Activated naive CD8-positive, alpha-beta T cell (primary cell): ENCODE measurements around the gene GAB2.
"Not testable (repeated sequence)": the region's sequence is repeated elsewhere in the genome, so short reads cannot be mapped to it uniquely, and the experiment has no call there.

Source experiments
- H3K27ac Mint-ChIP-seq: one replicate; pipeline ENCODE4 v1.8.0; 2021; ENCODE audit warnings: mixed read lengths
- H3K27me3 Mint-ChIP-seq: one replicate; pipeline ENCODE4 v1.8.0; 2021; ENCODE audit warnings: mixed read lengths
- H3K36me3 Mint-ChIP-seq: one replicate; pipeline ENCODE4 v1.8.0; 2021; ENCODE audit warnings: mixed read lengths
- H3K4me1 Mint-ChIP-seq: one replicate; pipeline ENCODE4 v1.8.0; 2021; ENCODE audit warnings: low read depth, mixed read lengths
- H3K4me3 Mint-ChIP-seq: one replicate; pipeline ENCODE4 v1.8.0; 2021; ENCODE audit warnings: mild to moderate bottlenecking, mixed read lengths
- H3K9me3 Mint-ChIP-seq: one replicate; pipeline ENCODE4 v1.8.0; 2021; ENCODE audit warnings: low read depth, mixed read lengths

Gene GAB2

DNA sequence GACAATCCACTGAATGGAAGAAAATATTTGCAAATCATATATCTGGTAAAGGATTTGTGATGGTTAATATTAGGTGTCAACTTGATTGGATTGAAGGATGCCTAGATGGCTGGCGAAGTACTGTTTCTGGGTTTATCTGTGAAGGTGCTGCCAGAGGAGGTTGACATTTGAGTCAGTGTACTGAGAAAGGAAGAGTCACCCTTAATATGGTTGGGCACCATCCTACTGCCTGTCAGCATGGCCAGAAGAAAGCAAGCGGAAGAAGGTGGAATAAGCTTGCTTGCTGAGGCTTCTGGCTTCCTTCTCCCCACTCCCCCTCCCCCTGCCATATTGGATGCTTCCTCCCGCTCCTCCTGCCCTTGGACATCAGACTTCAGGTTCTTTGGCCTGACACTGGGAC lies 101.9 kb downstream of the GAB2 start:
- H3K36me3 Mint-ChIP-seq, result no peaks in the 10 kb centered on the region
- H3K9me3 Mint-ChIP-seq, result no peaks in the 10 kb centered on the region
- H3K4me1 Mint-ChIP-seq, result no peaks in the 10 kb centered on the region
- no peaks in the 10 kb centered on the region for H3K27me3 Mint-ChIP-seq
- H3K27ac Mint-ChIP-seq, result no peak overlapping the region
- no peak overlapping the region for H3K4me3 Mint-ChIP-seq

DNA sequence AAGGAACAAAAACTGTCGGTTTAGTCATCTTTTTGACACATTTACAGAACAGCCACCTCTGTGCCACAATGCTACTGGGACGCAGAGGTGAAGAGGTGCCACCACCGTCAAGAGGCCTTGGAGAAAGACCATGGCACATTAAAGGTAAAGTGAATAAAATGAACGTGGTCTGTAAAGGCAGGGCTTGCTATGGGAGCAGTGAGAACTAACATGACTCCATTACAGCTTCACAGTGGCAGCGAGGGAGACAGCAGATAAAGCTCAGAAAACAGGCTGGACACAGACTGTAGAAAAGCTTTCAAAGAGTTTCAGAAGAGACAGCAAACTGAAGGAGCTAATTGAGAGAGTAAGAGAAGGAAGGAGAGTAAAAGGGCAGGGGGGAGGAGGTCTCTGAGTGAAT lies 102.9 kb downstream of the GAB2 start:
- Mint-ChIP-seq H3K36me3 (no peaks in the 10 kb centered on the region), H3K4me1 (no peaks in the 10 kb centered on the region), H3K9me3 (no peaks in the 10 kb centered on the region), H3K27ac (no peak overlapping the region), H3K4me3 (no peak overlapping the region), H3K27me3 (no peaks in the 10 kb centered on the region)

GRCh38 chr11:78313898-78314297 lies 103.7 kb downstream of the GAB2 start:
- no peaks in the 10 kb centered on the region for H3K36me3 Mint-ChIP-seq
- H3K4me3 Mint-ChIP-seq, result no peak overlapping the region
- H3K27me3 Mint-ChIP-seq, result no peaks in the 10 kb centered on the region
- H3K9me3 Mint-ChIP-seq, result no peaks in the 10 kb centered on the region
- H3K4me1 Mint-ChIP-seq, result peaks cover under 1% of the 10 kb centered on the region
- H3K27ac Mint-ChIP-seq, result no peak overlapping the region

- peaks cover 1% of the 10 kb centered on the region for H3K4me1 Mint-ChIP-seq
- H3K9me3 Mint-ChIP-seq, result no peaks in the 10 kb centered on the region
- H3K36me3 Mint-ChIP-seq, result peaks cover 3% of the 10 kb centered on the region
- no peak overlapping the region for H3K27ac Mint-ChIP-seq
- H3K27me3 Mint-ChIP-seq, result no peaks in the 10 kb centered on the region
- no peak overlapping the region for H3K4me3 Mint-ChIP-seq
Measured at GRCh38 chr11:78313181-78313795, 104.3 kb downstream of the GAB2 start.

GRCh38 chr11:78312712-78313111 lies 104.9 kb downstream of the GAB2 start:
- no peaks in the 10 kb centered on the region for H3K27me3 Mint-ChIP-seq
- H3K27ac Mint-ChIP-seq, result no peak overlapping the region
- H3K4me1 Mint-ChIP-seq, result peaks cover 1% of the 10 kb centered on the region
- no peaks in the 10 kb centered on the region for H3K9me3 Mint-ChIP-seq
- H3K4me3 Mint-ChIP-seq, result no peak overlapping the region
- H3K36me3 Mint-ChIP-seq, result peaks cover 5% of the 10 kb centered on the region

- Mint-ChIP-seq H3K4me1 (peaks cover 1% of the 10 kb centered on the region), H3K27ac (no peak overlapping the region), H3K9me3 (no peaks in the 10 kb centered on the region), H3K4me3 (no peak overlapping the region), H3K27me3 (no peaks in the 10 kb centered on the region), H3K36me3 (peaks cover 5% of the 10 kb centered on the region)
Measured at GRCh38 chr11:78311702-78312371, 105.8 kb downstream of the GAB2 start.

DNA sequence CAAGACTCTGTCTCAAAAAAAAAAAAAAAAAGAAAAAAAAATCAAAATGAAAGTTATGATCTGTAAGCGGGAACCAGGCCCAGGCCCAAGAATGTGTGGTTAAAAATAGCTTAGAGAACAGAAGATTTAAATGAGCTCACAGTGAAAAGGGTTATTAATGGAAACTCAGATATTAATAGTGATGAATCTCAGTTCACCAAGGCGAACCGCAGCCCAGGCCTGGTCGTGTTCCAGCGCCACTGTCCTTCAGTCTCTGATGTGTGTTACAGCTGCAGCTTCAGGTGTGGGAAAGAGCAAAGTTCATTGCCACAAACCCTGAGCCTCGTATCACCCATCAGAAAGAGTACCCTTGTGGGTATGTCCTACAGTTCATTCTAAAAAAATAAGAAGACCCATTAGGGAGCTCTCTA lies 107.1 kb downstream of the GAB2 start:
- no peak overlapping the region for H3K27ac Mint-ChIP-seq
- H3K4me3 Mint-ChIP-seq, result no peak overlapping the region
- peaks cover 5% of the 10 kb centered on the region for H3K36me3 Mint-ChIP-seq
- peaks cover 1% of the 10 kb centered on the region for H3K4me1 Mint-ChIP-seq
- no peaks in the 10 kb centered on the region for H3K27me3 Mint-ChIP-seq
- no peaks in the 10 kb centered on the region for H3K9me3 Mint-ChIP-seq

DNA sequence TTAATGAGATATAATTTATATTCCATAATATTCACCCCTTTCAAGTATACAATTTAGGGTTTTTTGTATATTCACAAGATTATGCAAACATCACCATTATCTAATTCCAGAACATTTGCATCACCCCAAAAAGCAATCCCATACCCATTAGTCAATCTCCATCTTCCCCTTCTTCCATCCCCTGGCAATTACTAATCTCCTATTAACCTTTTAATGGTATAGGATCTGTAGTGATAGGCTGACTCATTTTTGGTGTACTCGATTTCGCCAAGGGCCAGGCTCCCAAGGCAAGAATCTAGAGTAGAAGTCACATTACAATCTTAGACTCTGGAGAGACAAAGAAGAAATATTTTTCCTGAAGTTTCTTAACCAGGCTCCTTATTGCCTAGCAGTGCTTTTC lies 113.4 kb downstream of the GAB2 start:
- no peak overlapping the region for H3K4me3 Mint-ChIP-seq
- H3K36me3 Mint-ChIP-seq, result peaks cover 5% of the 10 kb centered on the region
- H3K4me1 Mint-ChIP-seq, result peaks cover 1% of the 10 kb centered on the region
- no peak overlapping the region for H3K27ac Mint-ChIP-seq
- no peaks in the 10 kb centered on the region for H3K27me3 Mint-ChIP-seq
- no peaks in the 10 kb centered on the region for H3K9me3 Mint-ChIP-seq

DNA sequence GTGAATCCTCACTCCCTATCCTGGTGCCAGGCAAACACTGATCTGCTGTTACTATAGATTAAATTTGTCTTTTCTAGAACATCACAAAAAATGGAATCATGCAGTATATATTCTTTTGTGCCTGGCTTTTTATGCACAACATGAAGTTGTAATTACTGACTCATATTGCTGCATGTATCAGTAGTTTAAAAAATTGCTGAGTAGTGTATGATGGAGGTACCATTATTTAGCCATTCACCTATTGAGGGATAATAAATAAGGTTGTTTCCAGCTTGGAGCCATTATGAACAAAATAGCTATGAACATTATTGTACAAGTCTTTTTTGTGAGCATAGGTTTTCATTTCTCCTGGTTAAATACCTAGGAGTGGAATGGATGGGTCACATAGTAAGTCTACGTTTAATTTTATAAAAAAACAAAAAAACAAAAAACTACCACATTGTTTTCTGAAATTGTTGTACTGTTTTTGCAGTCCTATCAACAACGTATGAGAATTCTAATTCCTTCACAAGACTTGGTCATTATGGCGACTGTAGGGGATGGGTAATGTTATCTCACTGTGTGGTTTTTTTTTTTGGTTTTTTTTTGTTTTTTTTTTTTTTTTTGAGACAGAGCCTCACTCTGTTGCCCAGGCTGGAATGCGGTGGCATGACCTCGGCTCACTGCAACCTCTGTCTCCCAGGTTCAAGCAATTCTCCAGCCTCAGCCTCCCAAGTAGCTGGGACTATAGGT lies 117.3 kb downstream of the GAB2 start:
- Mint-ChIP-seq H3K27ac (no peak overlapping the region), H3K4me1 (no peaks in the 10 kb centered on the region), H3K27me3 (no peaks in the 10 kb centered on the region), H3K36me3 (no peaks in the 10 kb centered on the region), H3K4me3 (no peak overlapping the region), H3K9me3 (no peaks in the 10 kb centered on the region)

DNA sequence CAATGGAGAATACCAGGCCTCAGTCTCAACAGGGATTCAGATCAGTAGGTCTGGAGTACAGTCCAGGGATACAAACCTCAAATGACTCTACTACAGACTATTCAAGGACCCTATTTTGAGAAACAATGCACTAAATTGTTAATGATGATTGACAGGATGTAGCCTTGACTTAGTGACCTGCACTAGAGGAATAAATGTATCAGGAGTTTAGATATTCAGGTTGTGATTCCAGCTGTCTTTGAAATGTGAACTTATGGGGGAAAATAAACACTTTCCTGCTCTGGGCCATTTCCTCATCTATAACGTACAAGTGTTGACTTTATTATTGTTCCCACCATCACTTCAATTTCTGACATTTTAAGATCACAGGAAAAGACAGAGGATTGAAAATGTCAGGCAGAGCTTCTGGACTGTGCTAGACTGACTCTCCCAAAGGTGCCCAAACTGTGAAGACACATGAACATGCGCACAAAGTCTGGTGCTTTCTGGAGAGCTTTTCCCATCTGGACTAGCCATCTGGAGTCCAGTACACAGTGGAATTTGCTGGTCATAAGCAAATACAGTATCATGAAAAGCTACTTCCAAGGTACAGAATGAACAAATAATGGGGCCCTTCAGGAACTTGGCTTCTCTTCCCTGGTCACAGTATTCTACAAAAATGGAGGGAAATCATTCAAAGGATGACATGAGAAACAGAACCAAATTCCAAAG lies 118.5 kb downstream of the GAB2 start:
- no peak overlapping the region for H3K27ac Mint-ChIP-seq
- no peaks in the 10 kb centered on the region for H3K27me3 Mint-ChIP-seq
- H3K9me3 Mint-ChIP-seq, result no peaks in the 10 kb centered on the region
- no peaks in the 10 kb centered on the region for H3K36me3 Mint-ChIP-seq
- no peaks in the 10 kb centered on the region for H3K4me1 Mint-ChIP-seq
- H3K4me3 Mint-ChIP-seq, result no peak overlapping the region

DNA sequence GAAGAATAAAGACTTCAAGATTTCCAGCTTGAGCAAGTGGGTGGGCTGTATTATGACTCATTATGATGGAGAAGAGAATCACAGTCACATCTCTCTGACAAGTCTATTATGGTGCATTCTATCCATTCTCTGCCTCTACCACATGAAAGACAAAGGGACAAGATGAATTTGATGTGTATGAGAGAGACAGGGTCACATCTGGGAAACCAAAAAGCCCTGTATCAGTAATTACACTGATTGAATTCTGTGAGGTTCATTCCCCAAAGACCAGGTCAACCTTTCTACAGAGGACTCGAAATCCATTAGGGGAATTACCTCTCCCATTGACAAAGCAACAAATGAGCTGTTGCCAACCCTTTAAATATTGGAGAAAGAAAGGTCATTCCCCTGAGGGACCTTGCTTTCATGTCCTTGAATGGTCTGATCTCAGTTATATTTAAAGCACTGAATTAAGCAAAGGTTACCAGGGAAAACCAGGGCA lies 119.3 kb downstream of the GAB2 start:
- Mint-ChIP-seq H3K36me3 (no peaks in the 10 kb centered on the region), H3K9me3 (no peaks in the 10 kb centered on the region), H3K27ac (no peak overlapping the region), H3K4me3 (no peak overlapping the region), H3K27me3 (no peaks in the 10 kb centered on the region), H3K4me1 (no peaks in the 10 kb centered on the region)

- H3K9me3 Mint-ChIP-seq, result no peaks in the 10 kb centered on the region
- H3K4me3 Mint-ChIP-seq, result no peak overlapping the region
- H3K27ac Mint-ChIP-seq, result no peak overlapping the region
- H3K36me3 Mint-ChIP-seq, result no peaks in the 10 kb centered on the region
- H3K27me3 Mint-ChIP-seq, result no peaks in the 10 kb centered on the region
- H3K4me1 Mint-ChIP-seq, result peaks cover 15% of the 10 kb centered on the region
Measured at GRCh38 chr11:78295991-78296930, 121.4 kb downstream of the GAB2 start.

- no peak overlapping the region for H3K27ac Mint-ChIP-seq
- no peaks in the 10 kb centered on the region for H3K27me3 Mint-ChIP-seq
- peaks cover 20% of the 10 kb centered on the region for H3K4me1 Mint-ChIP-seq
- H3K4me3 Mint-ChIP-seq, result no peak overlapping the region
- no peaks in the 10 kb centered on the region for H3K36me3 Mint-ChIP-seq
- no peaks in the 10 kb centered on the region for H3K9me3 Mint-ChIP-seq
Measured at GRCh38 chr11:78295347-78295746, 122.3 kb downstream of the GAB2 start.

GRCh38 chr11:78294100-78294499 lies 123.5 kb downstream of the GAB2 start:
- not testable (repeated sequence) for H3K4me3 Mint-ChIP-seq, H3K27me3 Mint-ChIP-seq, H3K27ac Mint-ChIP-seq, H3K9me3 Mint-ChIP-seq, H3K36me3 Mint-ChIP-seq
- H3K4me1 Mint-ChIP-seq, result peaks cover 23% of the 10 kb centered on the region
